Mucosa of descending colon (tissue), 3 donors: ENCODE measurements around the gene EIF4EBP2. TPM values are rescaled to one million over a fixed set of nuclear protein-coding genes. Genes with fewer than 3 reads are reported as not detected.

ENCODE experiments used
- ATAC-seq: fragments of 200-7000 bp; cut with Tn5 transposase; one replicate; pipeline ENCODE4 v1.9.1; 2020; ENCODE audit warnings: mild to moderate bottlenecking, moderate library complexity
- DNase-seq, 3 donors: peaks; one replicate each; pipeline ENCODE4 v3.0.0-alpha.2; 2020
- H3K36me3 ChIP-seq: fragments of 200-600 bp; one replicate; pipeline ENCODE4 v1.8.0; 2021; ENCODE audit warnings: low read depth, mild to moderate bottlenecking
- H3K4me1 ChIP-seq: fragments of 200-600 bp; one replicate; pipeline ENCODE4 v1.8.0; 2021; ENCODE audit warnings: low read depth, mild to moderate bottlenecking
- H3K4me3 ChIP-seq: fragments of 200-600 bp; one replicate; pipeline ENCODE4 v1.8.0; 2021; ENCODE audit warnings: mild to moderate bottlenecking
- H3K9me3 ChIP-seq: fragments of 200-600 bp; one replicate; pipeline ENCODE4 v1.8.0; 2021; ENCODE audit warnings: mild to moderate bottlenecking
- CTCF ChIP-seq: fragments of 200-600 bp; IDR thresholded peaks from one replicate; pipeline ENCODE4 v1.8.0; 2022; ENCODE audit warnings: antibody characterized with exemption, mild to moderate bottlenecking
- intact Hi-C, 2 donors: fragments of 100-400 bp; cut with DNase I in 1 of 2; cut with micrococcal nuclease in 1 of 2; formaldehyde crosslinking; loops; one replicate each; pipeline versions ENCODE4 v1.11.0 to v1.11.1; 2022; cut with DNase I, micrococcal nuclease
- total RNA-seq, 3 donors: library from RNA; stranded (reverse); fragmentation: NEBNext Ultra II Directional in 2 of 3; extraction: Animal tissue kit (Norgen Biotek cat#: 25700) in 2 of 3; gene quantifications; one replicate each; pipeline versions ENCODE4 v1.2.1 to v1.2.4, GENCODE V29; 2021 to 2023
- donor health status: DM: no; HTN: no; CAD: no; lungs with moderate emphysema.
- donor health status: DM: no; HTN: no; CAD: no.
- donor health status: DM: no; HTN: yes; CAD: no.

The EIF4EBP2 gene
- total RNA-seq, 3 donors from 2014 or later: 88.1 to 131 (median 105) TPM

DNA sequence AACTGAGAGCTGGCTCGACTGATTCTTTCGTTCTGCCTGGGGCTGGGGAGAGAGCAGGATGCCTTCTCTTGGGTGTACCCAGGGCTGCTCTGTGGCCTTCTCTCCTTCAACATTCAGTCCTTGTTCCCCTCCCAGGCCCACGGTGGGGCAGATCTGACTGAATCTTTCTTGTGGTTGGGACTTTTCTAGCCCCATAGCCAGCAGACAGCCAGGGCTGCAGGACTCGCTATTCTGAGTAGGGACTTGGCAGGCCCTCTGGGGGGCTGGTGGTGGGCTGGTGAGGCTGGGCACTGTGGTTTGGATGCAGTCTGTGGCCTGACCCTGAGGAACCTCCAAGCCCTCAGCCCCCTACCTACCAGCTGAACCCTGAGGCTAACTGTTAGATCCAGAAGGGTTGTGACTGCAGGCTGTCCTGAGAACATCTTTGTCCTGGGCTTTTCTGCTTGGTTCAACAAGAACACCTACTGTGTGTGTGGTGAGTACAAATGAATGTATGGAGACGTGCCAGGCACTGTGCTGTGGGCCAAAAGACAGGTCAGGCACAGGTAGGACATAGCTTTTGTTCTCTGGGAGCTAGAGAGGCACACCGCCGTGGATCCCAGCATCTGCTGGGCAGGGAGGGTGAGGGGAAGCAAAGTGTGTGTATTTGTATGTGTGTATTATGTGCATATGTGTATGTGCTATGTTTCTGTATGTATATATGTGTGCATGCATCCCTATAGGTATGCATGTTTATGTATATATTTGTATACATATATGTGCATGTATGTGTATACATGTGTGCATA, 72.5 kb downstream of the EIF4EBP2 start:
- no peak for TF ChIP-seq CTCF

DNA sequence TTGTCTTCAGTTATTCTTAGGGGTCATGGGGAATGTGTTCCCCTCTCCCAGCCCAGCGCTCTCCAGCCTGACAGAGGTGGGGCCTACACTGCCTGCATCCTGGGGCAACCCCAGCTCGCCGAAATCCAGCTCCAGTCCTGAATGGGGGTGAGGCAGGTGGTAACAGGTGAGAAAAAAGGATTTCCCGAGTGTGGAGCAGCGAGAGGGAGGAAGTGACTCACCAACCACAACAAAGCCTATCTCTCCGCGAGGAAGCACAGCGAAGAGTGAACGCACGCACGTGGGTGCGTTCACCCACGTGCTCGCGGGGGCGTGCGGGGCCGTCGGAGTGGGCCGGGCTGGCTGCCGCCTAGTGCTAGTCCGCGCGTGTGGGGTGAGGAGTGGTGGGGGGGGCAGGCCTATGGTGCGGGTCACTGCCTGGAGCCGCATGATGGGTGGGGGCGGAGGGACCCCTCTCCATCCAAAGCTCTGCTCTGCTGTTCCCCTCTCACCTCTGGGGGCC, 73.8 kb downstream of the EIF4EBP2 start:
- TF ChIP-seq CTCF: no peak
- H3K4me1 ChIP-seq: peaks cover 20% of the 10 kb centered on the region
- no peaks in the 10 kb centered on the region for H3K9me3 ChIP-seq
- DNase-seq (peak in 2 of 3 donors; percentile 51 to 72), ATAC-seq (peak; percentile 57)
- intact Hi-C loops: no loop called here
- H3K4me3 ChIP-seq: no peak overlapping the region
- H3K36me3 ChIP-seq: no peaks in the 10 kb centered on the region

More for the DNA sequence above, 72.5 kb downstream of the EIF4EBP2 start:
- Histone ChIP-seq H3K4me1 (peaks cover 20% of the 10 kb centered on the region), H3K9me3 (no peaks in the 10 kb centered on the region), H3K4me3 (no peak overlapping the region), H3K36me3 (no peaks in the 10 kb centered on the region)
- DNase-seq (no peak), ATAC-seq (no peak)
- intact Hi-C loops: no loop called here

Other genes with a start within 250 kb of the EIF4EBP2 start
- gene SAR1A, start 233.6 kb upstream of the EIF4EBP2 start, total RNA-seq: 100 to 1,000 TPM in 1 of 3 donors, 10 to 100 TPM in 2; 77.5 to 102 (median 78.1) TPM
- 100 to 1,000 TPM in 2 of 3 donors, 10 to 100 TPM in 1; 97.1 to 166 (median 100) TPM for gene PPA1, start 170.7 kb upstream of the EIF4EBP2 start, total RNA-seq
- gene NPFFR1, start 120.1 kb upstream of the EIF4EBP2 start, total RNA-seq: under 1 TPM; 0.06 to 0.10 (median 0.06) TPM
- 10 to 100 TPM in 1 of 3 donors, 1 to 10 TPM in 2; 2.9 to 14.5 (median 5.4) TPM for gene LRRC20, start 21.5 kb upstream of the EIF4EBP2 start, total RNA-seq
- gene NODAL, start 37.5 kb downstream of the EIF4EBP2 start, total RNA-seq: not detected
- 10 to 100 TPM in 1 of 3 donors, 1 to 10 TPM in 2; 1.9 to 15.9 (median 3.2) TPM for gene PALD1, start 74.6 kb downstream of the EIF4EBP2 start, total RNA-seq
- gene PRF1, start 198.6 kb downstream of the EIF4EBP2 start, total RNA-seq: 1 to 10 TPM; 2.5 to 3.7 (median 3.0) TPM